ENCODE data around the gene AMPD2.

DNA sequence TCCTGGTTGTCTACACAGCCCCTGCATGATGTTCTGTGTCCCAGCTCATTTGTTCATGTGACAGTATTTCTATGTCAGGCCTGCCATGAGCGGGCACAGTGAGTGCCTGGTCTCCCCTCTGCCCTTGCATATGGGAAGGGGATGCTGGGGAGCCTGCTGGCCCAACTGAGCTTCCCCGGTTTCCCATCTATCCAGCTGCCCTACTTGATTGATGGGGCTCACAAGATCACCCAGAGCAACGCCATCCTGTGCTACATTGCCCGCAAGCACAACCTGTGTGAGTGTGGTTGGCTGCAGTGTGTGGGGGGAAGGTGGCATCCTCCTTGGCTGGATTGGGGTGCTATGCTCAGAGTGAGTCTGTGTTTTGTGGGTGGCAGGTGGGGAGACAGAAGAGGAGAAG is 37.8 kb downstream of the AMPD2 start:
- TF ChIP-seq, protein P1, sequence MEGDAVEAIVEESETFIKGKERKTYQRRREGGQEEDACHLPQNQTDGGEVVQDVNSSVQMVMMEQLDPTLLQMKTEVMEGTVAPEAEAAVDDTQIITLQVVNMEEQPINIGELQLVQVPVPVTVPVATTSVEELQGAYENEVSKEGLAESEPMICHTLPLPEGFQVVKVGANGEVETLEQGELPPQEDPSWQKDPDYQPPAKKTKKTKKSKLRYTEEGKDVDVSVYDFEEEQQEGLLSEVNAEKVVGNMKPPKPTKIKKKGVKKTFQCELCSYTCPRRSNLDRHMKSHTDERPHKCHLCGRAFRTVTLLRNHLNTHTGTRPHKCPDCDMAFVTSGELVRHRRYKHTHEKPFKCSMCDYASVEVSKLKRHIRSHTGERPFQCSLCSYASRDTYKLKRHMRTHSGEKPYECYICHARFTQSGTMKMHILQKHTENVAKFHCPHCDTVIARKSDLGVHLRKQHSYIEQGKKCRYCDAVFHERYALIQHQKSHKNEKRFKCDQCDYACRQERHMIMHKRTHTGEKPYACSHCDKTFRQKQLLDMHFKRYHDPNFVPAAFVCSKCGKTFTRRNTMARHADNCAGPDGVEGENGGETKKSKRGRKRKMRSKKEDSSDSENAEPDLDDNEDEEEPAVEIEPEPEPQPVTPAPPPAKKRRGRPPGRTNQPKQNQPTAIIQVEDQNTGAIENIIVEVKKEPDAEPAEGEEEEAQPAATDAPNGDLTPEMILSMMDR (IDR thresholded peaks at IDR 0.05): no peak
- TF ChIP-seq, protein P2, sequence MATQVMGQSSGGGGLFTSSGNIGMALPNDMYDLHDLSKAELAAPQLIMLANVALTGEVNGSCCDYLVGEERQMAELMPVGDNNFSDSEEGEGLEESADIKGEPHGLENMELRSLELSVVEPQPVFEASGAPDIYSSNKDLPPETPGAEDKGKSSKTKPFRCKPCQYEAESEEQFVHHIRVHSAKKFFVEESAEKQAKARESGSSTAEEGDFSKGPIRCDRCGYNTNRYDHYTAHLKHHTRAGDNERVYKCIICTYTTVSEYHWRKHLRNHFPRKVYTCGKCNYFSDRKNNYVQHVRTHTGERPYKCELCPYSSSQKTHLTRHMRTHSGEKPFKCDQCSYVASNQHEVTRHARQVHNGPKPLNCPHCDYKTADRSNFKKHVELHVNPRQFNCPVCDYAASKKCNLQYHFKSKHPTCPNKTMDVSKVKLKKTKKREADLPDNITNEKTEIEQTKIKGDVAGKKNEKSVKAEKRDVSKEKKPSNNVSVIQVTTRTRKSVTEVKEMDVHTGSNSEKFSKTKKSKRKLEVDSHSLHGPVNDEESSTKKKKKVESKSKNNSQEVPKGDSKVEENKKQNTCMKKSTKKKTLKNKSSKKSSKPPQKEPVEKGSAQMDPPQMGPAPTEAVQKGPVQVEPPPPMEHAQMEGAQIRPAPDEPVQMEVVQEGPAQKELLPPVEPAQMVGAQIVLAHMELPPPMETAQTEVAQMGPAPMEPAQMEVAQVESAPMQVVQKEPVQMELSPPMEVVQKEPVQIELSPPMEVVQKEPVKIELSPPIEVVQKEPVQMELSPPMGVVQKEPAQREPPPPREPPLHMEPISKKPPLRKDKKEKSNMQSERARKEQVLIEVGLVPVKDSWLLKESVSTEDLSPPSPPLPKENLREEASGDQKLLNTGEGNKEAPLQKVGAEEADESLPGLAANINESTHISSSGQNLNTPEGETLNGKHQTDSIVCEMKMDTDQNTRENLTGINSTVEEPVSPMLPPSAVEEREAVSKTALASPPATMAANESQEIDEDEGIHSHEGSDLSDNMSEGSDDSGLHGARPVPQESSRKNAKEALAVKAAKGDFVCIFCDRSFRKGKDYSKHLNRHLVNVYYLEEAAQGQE (IDR thresholded peaks at IDR 0.05): no peak
- TF ChIP-seq POLR2A (IDR thresholded peaks at IDR 0.05; ENCODE audit: low read length) (no peak), CBX2 (IDR thresholded peaks at IDR 0.05; ENCODE audit: borderline replicate concordance, low read depth) (no peak), NPAS2 (CRISPR knock-in tag; IDR thresholded peaks at IDR 0.05; ENCODE audit: borderline replicate concordance) (no peak), MAZ (IDR thresholded peaks at IDR 0.05; ENCODE audit: borderline replicate concordance, low read depth, low read length) (no peak), ESRRA (IDR thresholded peaks at IDR 0.05; ENCODE audit: borderline replicate concordance, low read length) (no peak), RFX5 (IDR thresholded peaks at IDR 0.05) (no peak), GATA3 (IDR thresholded peaks at IDR 0.05; ENCODE audit: borderline replicate concordance) (no peak), RAD21 (conservative IDR thresholded peaks at IDR 0.05 in 1 of 2, IDR thresholded peaks at IDR 0.05 in 1 of 2) (no peak), CEBPB (IDR thresholded peaks at IDR 0.05) (no peak), KDM5A (IDR thresholded peaks at IDR 0.05) (no peak)
- TF ChIP-seq, protein P3, sequence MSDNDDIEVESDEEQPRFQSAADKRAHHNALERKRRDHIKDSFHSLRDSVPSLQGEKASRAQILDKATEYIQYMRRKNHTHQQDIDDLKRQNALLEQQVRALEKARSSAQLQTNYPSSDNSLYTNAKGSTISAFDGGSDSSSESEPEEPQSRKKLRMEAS (IDR thresholded peaks at IDR 0.05): no peak
- TF ChIP-seq, protein P4, sequence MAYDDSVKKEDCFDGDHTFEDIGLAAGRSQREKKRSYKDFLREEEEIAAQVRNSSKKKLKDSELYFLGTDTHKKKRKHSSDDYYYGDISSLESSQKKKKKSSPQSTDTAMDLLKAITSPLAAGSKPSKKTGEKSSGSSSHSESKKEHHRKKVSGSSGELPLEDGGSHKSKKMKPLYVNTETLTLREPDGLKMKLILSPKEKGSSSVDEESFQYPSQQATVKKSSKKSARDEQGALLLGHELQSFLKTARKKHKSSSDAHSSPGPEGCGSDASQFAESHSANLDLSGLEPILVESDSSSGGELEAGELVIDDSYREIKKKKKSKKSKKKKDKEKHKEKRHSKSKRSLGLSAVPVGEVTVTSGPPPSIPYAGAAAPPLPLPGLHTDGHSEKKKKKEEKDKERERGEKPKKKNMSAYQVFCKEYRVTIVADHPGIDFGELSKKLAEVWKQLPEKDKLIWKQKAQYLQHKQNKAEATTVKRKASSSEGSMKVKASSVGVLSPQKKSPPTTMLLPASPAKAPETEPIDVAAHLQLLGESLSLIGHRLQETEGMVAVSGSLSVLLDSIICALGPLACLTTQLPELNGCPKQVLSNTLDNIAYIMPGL (CRISPR knock-in tag; IDR thresholded peaks at IDR 0.05; ENCODE audit: borderline replicate concordance): no peak
